SKM-1 treated with dmso at 0.1 percent for 144 hours (cell line): ENCODE results near the gene AOC2.

Experiments used
- DNase-seq: peaks from one replicate; lab custom pipeline; 2025; ENCODE audit not compliant: unreplicated experiment; lab: John Stamatoyannopoulos, UW

AOC2 gene

GRCh38 chr17:42844271-42844670, at the start of gene AOC2:
TSS of gene AOC2 (plus strand) at chr17:42844580. CDS start at chr17:42844627, 47 bp downstream.
- no peak for DNase-seq

- no peak for DNase-seq
Observed at GRCh38 chr17:42795061-42795460, 49.3 kb upstream of the AOC2 start.

GRCh38 chr17:42795465-42795864, 48.9 kb upstream of the AOC2 start:
- no peak for DNase-seq

DNA sequence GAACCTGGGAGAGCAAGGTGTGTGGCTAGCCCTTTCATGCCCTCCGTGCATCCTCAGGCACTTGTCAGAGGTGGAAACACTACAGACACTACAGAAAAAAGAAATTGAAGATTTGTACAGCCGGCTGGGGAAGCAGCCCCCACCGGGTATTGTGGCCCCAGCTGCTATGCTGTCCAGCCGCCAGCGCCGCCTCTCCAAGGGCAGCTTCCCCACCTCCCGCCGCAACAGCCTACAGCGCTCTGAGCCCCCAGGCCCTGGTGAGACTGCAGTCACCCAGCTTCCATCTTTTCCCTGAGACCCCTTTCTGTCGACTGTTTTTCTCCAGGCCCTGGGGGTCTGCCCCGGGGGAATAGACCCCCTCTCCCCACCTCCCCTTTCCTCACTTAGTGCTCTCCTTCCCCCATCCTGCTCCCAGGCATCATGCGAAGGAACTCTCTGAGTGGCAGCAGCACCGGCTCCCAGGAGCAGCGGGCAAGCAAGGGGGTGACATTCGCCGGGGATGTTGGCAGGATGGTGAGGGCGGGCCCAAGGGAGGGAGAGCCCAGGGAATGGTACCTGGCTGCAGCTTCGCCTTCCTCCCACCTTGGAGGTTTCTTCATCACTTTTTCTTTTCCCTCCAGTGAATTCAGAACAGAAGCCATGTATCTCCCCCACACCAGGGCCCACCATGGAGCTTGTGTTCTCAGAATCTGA, 48.2 kb upstream of the AOC2 start:
- DNase-seq, result no peak

DNA sequence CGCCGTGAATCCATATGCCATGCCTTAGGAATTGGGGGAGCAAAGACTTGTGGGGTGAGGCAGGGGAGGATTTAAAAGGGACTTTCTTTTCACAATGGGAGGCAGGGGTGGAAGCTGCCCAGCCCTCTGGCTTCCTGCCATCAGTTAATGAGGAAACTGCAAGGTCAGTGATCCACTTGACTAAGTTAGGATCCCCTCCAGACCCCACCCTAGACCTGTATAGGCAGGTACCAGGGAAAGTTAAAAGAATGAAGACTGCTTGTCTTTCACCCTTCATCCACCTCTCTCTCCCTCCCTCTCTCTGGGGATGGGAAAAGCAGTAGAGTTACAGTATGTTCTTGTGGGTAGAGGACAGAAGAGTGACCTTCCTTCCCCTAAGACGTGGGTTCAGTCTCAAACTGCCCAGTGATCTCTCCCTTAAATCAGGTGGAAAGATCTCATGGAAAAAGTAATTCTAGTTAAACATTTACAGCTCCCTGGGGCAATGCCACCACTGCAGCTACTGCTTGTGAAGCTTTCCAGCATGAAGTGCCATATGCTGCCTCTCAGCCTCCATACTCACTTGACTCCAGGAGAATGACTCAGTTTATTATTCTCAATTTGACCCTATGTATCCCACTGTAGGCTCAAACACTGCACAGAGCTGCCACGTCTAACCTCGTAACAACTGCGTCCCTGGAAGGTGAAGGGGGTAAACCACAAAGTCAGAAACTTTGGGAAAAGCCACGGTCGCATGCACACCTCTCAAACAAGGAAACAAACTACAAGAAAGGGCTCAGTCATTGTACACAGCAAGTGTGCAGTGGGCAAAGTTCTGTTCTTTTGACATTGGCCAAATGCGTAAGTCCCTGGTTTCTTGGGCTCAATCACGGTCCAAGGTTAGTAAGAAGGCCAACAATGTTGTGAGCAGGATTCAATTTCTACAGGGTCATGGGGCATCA, 47.0 kb upstream of the AOC2 start:
- DNase-seq, result no peak

DNA sequence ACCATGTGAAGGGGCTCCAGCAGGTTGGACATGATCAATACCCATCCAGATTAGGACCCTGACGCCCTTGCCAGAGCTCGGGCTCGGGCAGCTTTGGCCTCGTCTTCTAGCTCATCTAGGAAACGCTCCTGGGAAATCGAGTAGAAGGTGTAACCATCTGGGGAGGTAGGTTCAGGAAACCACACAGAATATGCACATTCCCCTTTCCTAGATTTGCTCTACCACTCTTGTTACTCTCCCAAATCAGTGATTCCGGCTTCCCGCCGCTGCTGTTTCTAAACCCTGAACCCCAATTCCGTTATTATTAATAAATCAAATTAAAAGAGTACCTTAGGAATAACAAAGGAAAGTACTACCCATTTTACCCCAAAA, 46.4 kb upstream of the AOC2 start:
- DNase-seq, result no peak

DNA sequence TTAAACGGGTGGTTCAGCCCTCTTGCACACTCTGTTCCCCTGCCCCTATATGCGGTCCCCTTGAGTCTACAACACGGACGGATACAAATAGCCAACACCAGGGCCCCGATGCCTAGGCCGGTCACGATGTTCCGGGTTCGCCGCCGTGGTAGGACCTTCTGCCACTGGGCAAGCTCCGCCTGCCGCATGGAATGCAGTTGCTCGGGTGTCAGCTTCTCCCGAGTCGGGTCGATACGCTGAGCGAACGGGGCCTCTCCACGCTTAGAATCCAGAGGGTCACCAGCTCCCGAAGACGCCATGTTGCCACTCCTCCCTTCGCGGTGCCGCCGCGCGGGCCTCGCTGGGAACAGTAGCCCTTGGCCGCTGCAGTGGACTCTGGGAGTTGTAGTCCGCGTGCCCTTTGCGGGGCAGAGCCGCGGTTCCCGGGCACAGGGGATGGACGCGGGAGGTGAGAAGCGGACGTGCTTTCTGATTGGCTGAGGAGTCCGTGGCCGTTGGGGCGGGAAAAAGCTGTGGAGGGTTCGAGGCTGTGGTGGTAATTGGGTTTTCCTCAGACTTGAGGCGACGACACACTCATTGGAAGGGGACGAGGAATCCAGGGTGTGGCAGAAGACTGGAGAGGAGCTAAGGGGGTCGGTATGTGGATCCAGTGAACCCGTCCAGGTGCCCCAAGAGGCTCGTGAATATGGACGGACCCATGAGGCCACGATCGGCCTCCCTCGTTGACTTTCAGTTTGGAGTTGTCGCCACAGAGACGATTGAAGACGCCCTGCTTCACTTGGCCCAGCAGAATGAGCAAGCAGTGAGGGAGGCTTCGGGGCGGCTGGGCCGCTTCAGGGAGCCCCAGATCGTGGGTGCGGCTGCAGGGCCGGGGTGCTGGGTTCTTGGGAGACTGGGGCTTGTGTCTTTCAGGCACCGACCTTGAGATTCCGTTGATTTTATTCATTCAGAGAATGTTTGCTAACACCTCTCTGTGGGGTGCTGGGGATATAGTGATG, 45.7 kb upstream of the AOC2 start, which contains the start of the genes CNTD1 and COA3:
TSS of gene CNTD1 (plus strand) at position 479 of the 998 bp plus-strand sequence. CDS start at position 686, 207 bp downstream.
TSS of gene COA3 (minus strand) at position 322 of the 998 bp plus-strand sequence. CDS start at position 299, 23 bp downstream.
- peak; percentile 87 for DNase-seq

DNA sequence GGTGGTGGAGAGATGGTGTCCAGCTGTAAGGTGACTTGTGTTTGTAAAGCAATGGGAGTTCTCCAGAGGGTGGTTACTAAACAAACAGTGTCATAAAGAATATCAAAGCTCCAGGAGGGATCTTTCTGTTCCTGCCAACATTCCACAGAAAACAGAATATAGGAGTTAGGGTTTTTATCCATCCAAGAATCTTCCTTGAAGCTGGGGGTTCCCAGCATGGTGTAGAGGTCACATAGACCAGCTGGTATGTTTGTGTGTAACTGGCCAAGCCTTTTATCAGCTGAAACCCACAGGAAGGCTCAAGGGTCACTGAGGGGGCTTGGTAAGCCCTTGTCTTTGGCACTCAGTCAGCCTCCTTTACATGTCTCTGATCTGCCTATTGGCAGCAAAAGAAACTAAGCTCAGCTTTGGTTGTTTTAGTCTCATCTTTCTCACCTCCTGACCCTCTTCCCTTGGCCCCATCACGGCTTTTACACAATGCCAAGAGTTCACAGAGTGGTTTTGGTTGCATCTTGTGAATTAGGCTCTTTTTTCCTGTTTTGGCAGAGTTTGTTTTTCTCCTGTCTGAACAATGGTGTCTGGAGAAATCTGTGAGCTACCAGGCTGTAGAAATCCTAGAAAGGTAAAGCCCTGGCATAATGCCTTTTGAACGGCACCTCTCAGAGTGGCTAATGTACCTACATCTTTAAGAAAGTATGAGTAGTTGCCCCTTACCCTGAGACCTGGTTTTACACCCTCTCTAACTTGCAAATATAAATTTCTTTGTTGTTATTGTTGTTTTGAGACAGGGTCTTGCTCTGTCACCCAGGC, 41.1 kb upstream of the AOC2 start:
- no peak for DNase-seq

DNA sequence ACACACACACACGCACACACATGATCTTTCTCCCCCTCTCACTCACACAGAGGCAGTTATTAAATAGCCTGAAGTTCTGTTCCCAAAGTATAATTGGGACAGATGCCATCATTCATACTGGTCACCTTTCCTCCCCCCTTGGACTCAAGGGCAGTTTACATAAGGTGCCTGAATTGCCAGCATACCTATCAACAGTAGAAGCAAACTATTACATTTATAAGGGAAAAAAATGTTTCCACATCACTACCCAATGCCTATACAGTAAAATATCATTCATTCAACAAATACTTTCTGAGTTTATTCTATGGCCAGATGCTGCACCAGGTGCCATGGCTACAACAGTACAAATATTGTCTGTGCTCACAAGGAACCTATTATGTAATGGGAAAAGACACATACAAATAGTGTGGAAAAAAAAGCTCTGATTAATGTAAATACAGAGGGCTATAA, 39.4 kb upstream of the AOC2 start:
- DNase-seq, result no peak

- no peak for DNase-seq
Observed at GRCh38 chr17:42806249-42806648, 38.1 kb upstream of the AOC2 start.

DNA sequence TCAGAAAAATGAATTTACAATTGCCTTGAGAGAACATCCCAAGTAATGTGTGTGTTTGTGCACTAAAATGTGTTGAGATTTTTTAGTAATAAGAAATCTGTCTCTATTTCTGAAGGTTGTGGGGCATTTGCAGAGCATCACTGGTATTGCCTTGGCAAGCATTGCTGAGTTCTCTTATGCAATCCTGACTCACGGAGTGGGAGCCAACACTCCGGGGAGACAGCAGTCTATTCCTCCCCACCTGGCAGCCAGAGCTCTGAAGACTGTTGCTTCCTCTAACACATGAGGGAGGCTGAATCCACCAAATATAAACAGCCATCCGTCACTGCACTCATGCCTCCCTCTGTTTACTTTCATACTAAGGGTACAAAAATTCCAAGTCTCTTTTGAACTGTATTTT, 35.1 kb upstream of the AOC2 start:
- no peak for DNase-seq

DNA sequence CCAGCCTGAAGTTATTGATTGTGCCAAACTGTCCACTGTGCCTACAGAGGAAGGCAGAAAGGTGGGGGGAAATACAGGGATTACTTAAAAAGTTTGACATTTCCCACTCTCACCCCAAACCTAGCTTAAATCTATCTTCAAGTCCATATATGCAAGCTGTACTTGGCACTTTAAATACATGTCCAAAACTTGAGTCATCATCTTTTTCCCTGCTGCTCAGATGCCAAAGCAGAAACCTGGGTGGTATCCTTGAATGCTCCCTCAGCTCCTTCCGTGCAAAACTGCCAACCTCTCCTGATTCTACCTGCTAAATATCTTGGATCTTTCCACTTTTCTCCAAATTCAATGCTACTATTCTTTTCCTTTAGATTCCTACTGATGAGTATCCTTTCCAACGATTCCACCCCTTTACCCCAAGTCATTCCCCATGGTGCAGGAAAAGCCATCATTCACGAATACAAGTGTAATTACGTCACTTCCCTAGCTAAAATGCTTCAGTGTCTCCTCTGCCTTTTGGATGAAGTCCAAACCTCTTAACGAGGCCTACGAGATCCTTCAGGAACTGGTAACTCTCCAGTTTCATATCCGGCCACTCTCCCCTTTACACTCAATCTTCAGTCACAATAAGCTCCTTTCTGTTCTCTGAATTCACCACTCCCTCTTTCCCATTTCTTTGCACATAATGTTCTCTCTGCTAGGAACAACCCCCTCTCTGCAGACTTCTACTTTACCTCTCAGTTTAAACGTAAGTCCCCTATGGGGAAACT, 29.6 kb upstream of the AOC2 start:
- DNase-seq, result no peak

DNA sequence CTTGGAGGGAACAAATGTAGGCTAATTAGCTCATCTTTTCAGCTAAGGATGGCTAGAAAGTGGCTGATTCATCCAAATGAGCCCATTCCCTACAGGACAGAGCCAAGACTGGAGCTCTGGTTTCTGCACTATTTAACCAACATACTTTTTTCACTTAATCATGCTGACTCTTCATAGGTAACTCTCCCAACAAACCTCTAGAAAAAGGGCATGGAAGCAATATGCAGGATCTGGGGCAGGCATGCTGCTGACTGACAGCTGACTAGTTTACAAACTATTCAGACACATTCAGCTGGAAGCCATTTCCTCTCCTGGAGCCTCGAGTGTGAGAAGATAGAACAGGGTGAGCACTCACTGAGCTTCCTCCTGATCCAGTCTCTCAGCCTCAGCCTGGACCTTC, 26.5 kb upstream of the AOC2 start:
- DNase-seq, result no peak

DNA sequence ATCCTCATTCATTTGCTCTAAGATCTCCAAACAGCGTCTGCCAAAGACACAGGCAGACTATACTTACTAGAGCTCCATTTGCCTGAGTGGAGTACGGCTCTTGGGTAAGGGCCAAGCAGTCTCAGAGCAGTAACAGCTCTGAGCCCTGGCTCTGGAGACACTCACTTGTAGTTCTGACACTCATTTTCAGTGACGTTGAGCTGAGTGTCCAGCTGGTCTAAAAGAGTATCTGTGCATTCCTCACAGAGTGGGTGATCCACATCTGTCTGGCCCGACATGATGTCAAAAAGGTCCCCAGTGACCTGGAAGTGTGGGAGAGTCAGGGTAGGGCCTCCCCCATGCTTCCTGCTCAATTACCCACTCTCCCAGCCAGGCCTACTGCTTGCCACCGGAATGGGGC, 26.0 kb upstream of the AOC2 start:
- DNase-seq, result no peak

DNA sequence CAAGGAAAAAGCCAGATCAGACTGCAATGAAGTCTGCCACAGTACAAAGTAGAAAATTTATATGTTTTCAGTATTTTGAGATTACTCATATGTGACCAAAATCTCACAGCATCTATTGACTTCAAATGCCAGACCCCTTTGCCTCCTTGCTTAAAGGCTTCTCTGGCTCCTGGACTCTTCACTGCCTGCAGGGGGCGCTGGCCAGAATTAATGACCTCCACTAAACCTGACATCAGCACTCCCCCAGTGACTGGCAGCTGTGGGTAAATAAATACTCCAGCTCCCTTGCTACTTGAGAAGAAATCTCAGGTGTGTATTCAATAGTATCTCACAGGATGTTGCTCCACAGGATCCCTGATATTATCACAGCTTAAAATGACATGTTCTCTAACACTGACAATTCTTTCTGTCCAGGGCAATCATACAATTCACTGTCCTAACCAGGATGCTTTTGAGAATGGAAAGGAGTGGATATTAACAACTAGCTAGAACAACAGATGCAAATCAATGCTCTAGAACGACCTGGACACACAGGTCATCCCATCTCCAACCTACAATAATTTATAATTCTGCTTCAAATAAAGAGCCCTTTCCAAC, 24.3 kb upstream of the AOC2 start:
- peak; percentile 57 for DNase-seq

- no peak for DNase-seq
Observed at GRCh38 chr17:42821176-42821575, 23.2 kb upstream of the AOC2 start.

DNA sequence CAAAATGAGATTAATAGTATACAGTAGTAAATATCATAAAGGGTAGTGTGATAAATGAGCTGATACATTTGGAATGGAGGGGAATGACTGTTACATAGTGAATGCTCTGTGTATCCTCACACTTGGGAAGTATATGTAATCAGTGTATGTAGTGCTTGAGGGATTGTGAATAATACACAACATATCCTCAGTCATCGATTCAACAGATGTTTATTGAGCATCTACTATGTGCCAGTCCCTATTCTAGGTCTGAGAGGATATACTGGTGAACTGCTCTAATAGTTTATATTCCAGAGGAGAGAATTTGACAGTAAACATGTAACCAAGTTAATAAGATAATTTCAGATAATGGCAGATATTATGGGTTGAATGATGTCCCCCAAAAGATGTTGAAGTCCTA, 16.9 kb upstream of the AOC2 start:
- no peak for DNase-seq

DNA sequence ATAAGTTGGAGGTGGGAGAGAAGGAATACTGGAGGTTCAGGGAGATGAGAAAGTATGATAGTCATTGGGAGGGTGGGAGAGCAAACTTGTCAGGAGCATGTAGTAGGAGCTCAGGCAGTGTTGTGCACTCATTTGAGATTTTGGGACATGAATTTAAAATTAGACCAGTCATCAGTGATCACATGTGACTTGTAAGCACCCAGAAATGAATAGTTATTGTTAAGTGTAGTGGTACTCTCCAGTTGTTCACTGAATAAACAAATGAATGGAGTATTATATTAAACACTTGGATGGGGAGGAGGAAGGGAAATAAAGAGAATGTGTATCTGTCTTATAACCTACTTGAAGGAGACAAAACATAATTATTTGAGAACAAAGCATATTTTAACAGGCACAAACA, 13.4 kb upstream of the AOC2 start:
- DNase-seq, result no peak
